Measurements from ENCODE around the gene LCORL.

The LCORL gene

DNA sequence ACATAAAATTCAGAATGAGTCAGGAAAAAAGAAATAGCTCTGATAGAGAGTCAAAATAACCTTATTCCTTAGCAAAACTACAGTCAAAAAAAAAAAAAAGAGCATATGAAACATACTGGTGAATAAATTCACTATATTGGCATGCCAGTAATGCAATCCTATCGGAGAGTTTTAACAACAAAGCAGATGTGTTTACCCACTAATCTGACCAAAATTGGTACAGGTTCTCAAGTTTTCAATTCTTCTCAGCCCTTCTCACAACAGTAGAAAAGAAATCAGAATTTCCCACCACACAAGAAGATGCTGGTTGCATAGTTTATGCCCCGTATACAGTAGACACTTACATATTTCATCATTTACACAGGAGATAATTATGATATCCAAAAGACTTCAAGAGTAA lies 59.4 kb downstream of the LCORL start:
- no peaks in the 10 kb centered on the region for H4K20me1 ChIP-seq (ENCODE audit: control insufficient read depth, insufficient read depth, low read depth, low read length)
- no peaks in the 10 kb centered on the region for H3K27me3 ChIP-seq (ENCODE audit: control insufficient read depth, low read length)
- no peaks in the 10 kb centered on the region for H3K9me2 ChIP-seq (replicated peaks; ENCODE audit: control insufficient read depth, low read length)
- H3K4me1 ChIP-seq (ENCODE audit: control insufficient read depth, low read length): no peaks in the 10 kb centered on the region
- no peak overlapping the region for H3K27ac ChIP-seq (ENCODE audit: low read depth, low read length)
- H3F3A ChIP-seq (ENCODE audit: control insufficient read depth, insufficient read depth): no peaks in the 10 kb centered on the region
- peaks cover 52% of the 10 kb centered on the region for H3K36me3 ChIP-seq (ENCODE audit: control insufficient read depth, low read length)
- H3K9me3 ChIP-seq (ENCODE audit: control insufficient read depth, insufficient read depth, low read length): no peaks in the 10 kb centered on the region
- H3K79me2 ChIP-seq (ENCODE audit: control insufficient read depth, low read length): peaks cover 29% of the 10 kb centered on the region
- H3K4me2 ChIP-seq (ENCODE audit: low read length): no peak overlapping the region
- TF ChIP-seq, protein P1, sequence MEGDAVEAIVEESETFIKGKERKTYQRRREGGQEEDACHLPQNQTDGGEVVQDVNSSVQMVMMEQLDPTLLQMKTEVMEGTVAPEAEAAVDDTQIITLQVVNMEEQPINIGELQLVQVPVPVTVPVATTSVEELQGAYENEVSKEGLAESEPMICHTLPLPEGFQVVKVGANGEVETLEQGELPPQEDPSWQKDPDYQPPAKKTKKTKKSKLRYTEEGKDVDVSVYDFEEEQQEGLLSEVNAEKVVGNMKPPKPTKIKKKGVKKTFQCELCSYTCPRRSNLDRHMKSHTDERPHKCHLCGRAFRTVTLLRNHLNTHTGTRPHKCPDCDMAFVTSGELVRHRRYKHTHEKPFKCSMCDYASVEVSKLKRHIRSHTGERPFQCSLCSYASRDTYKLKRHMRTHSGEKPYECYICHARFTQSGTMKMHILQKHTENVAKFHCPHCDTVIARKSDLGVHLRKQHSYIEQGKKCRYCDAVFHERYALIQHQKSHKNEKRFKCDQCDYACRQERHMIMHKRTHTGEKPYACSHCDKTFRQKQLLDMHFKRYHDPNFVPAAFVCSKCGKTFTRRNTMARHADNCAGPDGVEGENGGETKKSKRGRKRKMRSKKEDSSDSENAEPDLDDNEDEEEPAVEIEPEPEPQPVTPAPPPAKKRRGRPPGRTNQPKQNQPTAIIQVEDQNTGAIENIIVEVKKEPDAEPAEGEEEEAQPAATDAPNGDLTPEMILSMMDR (IDR thresholded peaks at IDR 0.05; ENCODE audit: low read depth, low read length, poor library complexity, severe bottlenecking): no peak
- no peak for TF ChIP-seq EZH2phosphoT487 (IDR thresholded peaks at IDR 0.05; ENCODE audit: borderline replicate concordance, low read length)
- no peak overlapping the region for H3K4me3 ChIP-seq (ENCODE audit: low read length)

DNA sequence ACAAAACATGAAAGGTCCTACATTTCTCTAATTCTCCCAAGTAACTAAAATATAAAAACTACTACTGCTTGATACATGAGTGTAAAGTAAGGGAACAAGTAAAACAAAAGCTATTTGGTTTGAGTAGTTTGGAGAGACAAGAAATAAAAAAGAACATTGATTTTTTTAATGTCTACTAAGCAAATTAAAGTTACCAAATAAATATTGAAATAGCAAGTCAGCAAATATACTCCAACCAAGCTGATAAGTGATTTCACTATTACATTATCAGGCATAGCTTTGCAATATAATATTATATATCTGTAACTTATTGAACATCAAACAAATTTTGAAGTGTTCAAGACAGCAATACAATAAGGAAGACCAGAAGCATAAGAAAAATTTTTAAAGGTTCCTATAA lies 60.3 kb downstream of the LCORL start:
- peaks cover 19% of the 10 kb centered on the region for H3K79me2 ChIP-seq (ENCODE audit: control insufficient read depth, low read length)
- H3K4me1 ChIP-seq (ENCODE audit: control insufficient read depth, low read length): no peaks in the 10 kb centered on the region
- H3K36me3 ChIP-seq (ENCODE audit: control insufficient read depth, low read length): peaks cover 60% of the 10 kb centered on the region
- H3K4me3 ChIP-seq (ENCODE audit: low read length): no peak overlapping the region
- no peak for TF ChIP-seq EZH2phosphoT487 (IDR thresholded peaks at IDR 0.05; ENCODE audit: borderline replicate concordance, low read length)
- TF ChIP-seq, protein P1 (IDR thresholded peaks at IDR 0.05; ENCODE audit: low read depth, low read length, poor library complexity, severe bottlenecking): no peak
- H3K4me2 ChIP-seq (ENCODE audit: low read length): no peak overlapping the region
- no peaks in the 10 kb centered on the region for H3F3A ChIP-seq (ENCODE audit: control insufficient read depth, insufficient read depth)
- H3K9me2 ChIP-seq (replicated peaks; ENCODE audit: control insufficient read depth, low read length): no peaks in the 10 kb centered on the region
- no peaks in the 10 kb centered on the region for H4K20me1 ChIP-seq (ENCODE audit: control insufficient read depth, insufficient read depth, low read depth, low read length)
- H3K9me3 ChIP-seq (ENCODE audit: control insufficient read depth, insufficient read depth, low read length): no peaks in the 10 kb centered on the region
- no peaks in the 10 kb centered on the region for H3K27me3 ChIP-seq (ENCODE audit: control insufficient read depth, low read length)
- H3K27ac ChIP-seq (ENCODE audit: low read depth, low read length): no peak overlapping the region

- H3F3A ChIP-seq (ENCODE audit: control insufficient read depth, insufficient read depth): no peaks in the 10 kb centered on the region
- no peaks in the 10 kb centered on the region for H4K20me1 ChIP-seq (ENCODE audit: control insufficient read depth, insufficient read depth, low read depth, low read length)
- TF ChIP-seq, protein P1 (IDR thresholded peaks at IDR 0.05; ENCODE audit: low read depth, low read length, poor library complexity, severe bottlenecking): no peak
- no peak for TF ChIP-seq EZH2phosphoT487 (IDR thresholded peaks at IDR 0.05; ENCODE audit: borderline replicate concordance, low read length)
- no peaks in the 10 kb centered on the region for H3K9me2 ChIP-seq (replicated peaks; ENCODE audit: control insufficient read depth, low read length)
- H3K27me3 ChIP-seq (ENCODE audit: control insufficient read depth, low read length): no peaks in the 10 kb centered on the region
- H3K4me1 ChIP-seq (ENCODE audit: control insufficient read depth, low read length): no peaks in the 10 kb centered on the region
- no peak overlapping the region for H3K4me3 ChIP-seq (ENCODE audit: low read length)
- no peak overlapping the region for H3K27ac ChIP-seq (ENCODE audit: low read depth, low read length)
- no peaks in the 10 kb centered on the region for H3K79me2 ChIP-seq (ENCODE audit: control insufficient read depth, low read length)
- no peak overlapping the region for H3K4me2 ChIP-seq (ENCODE audit: low read length)
- H3K9me3 ChIP-seq (ENCODE audit: control insufficient read depth, insufficient read depth, low read length): no peaks in the 10 kb centered on the region
- peaks cover 87% of the 10 kb centered on the region for H3K36me3 ChIP-seq (ENCODE audit: control insufficient read depth, low read length)
Measured at GRCh38 chr4:17958181-17958580, 63.4 kb downstream of the LCORL start.

DNA sequence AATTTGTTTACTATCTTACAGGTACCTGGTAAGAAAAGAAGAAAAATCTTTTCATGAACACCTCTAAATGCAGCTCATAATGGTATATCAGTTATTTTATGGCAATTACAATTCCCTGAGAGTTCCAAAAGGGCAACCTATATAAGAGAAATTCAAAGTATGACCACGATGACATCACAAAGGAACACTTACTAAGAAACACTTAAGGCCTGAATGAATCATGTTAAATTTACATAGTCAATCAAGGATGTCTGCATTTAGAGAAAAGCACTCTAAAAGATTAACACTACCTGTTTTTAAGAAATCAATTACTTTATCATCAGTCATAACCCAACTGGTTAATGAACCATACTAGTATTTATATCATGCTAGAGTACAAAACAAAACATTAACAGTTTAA lies 63.9 kb downstream of the LCORL start:
- TF ChIP-seq, protein P1 (IDR thresholded peaks at IDR 0.05; ENCODE audit: low read depth, low read length, poor library complexity, severe bottlenecking): no peak
- TF ChIP-seq EZH2phosphoT487 (IDR thresholded peaks at IDR 0.05; ENCODE audit: borderline replicate concordance, low read length): no peak
- Histone ChIP-seq H3K9me2 (replicated peaks; ENCODE audit: control insufficient read depth, low read length) (no peaks in the 10 kb centered on the region), H4K20me1 (ENCODE audit: control insufficient read depth, insufficient read depth, low read depth, low read length) (no peaks in the 10 kb centered on the region), H3K27ac (ENCODE audit: low read depth, low read length) (no peak overlapping the region), H3K79me2 (ENCODE audit: control insufficient read depth, low read length) (no peaks in the 10 kb centered on the region), H3K9me3 (ENCODE audit: control insufficient read depth, insufficient read depth, low read length) (no peaks in the 10 kb centered on the region), H3K36me3 (ENCODE audit: control insufficient read depth, low read length) (peaks cover 88% of the 10 kb centered on the region), H3K27me3 (ENCODE audit: control insufficient read depth, low read length) (no peaks in the 10 kb centered on the region), H3K4me3 (ENCODE audit: low read length) (no peak overlapping the region), H3F3A (ENCODE audit: control insufficient read depth, insufficient read depth) (no peaks in the 10 kb centered on the region), H3K4me1 (ENCODE audit: control insufficient read depth, low read length) (no peaks in the 10 kb centered on the region), H3K4me2 (ENCODE audit: low read length) (no peak overlapping the region)
